Peyer's patch (tissue), 4 donors: Measurements from ENCODE around the gene NR2F2. TPM values are rescaled to one million over a fixed set of nuclear protein-coding genes. Genes with fewer than 3 reads are reported as not detected.
A peak's percentile ranks its signal among the peaks of the same experiment; 100 is the strongest.

Experiments
- DNase-seq, 3 donors: peaks; one replicate each; pipeline ENCODE4 v3.0.0-alpha.2; 2017 to 2019
- H3K27ac ChIP-seq, 4 donors: fragments of 200-600 bp; sonication (generic); one replicate each; pipeline ENCODE4 v1.5.1; 2016 to 2019
- H3K27me3 ChIP-seq, 2 donors: fragments of 200-600 bp; sonication (generic); one replicate each; pipeline ENCODE4 v1.5.1; 2019
- H3K36me3 ChIP-seq, 3 donors: fragments of 200-600 bp; sonication (generic); one replicate each; pipeline ENCODE4 v1.5.1; 2016 to 2019
- H3K4me1 ChIP-seq, 4 donors: fragments of 200-600 bp; sonication (generic); one replicate each; pipeline ENCODE4 v1.5.1; 2016 to 2019
- H3K4me3 ChIP-seq, 4 donors: fragments of 200-600 bp; sonication (generic); 1 replicate in 3 of 4; 2 replicates in 1 of 4; pipeline ENCODE4 v1.5.1; 2016 to 2019; ENCODE audit warnings: mild to moderate bottlenecking in 1 of 4
- H3K9me3 ChIP-seq, 4 donors: fragments of 200-600 bp; sonication (generic); one replicate each; pipeline ENCODE4 v1.5.1; 2016 to 2019; ENCODE audit warnings: mild to moderate bottlenecking in 1 of 4
- CTCF ChIP-seq, 6 experiments: fragments of 450-650 bp in 4 of 6; fragments of 200-600 bp in 2 of 6; sonication (generic) in 1 of 6; IDR thresholded peaks; one replicate each; pipeline ENCODE4 v1.5.1; 2017 to 2019; ENCODE audit warnings: antibody characterized with exemption in 6 of 6, mild to moderate bottlenecking in 3 of 6, moderate library complexity in 1 of 6
- POLR2A ChIP-seq, 2 donors: fragments of 450-650 bp; IDR thresholded peaks; one replicate each; pipeline ENCODE4 v1.5.1; 2017; ENCODE audit warnings: antibody characterized with exemption in 2 of 2, mild to moderate bottlenecking in 2 of 2, moderate library complexity in 2 of 2
- total RNA-seq, 4 donors: library from RNA; depleted of rRNA; stranded (reverse); fragments of >200 nt; gene quantifications; one replicate each; pipeline ENCODE4 v1.1.0, GENCODE V29; 2016

NR2F2 gene
- total RNA-seq, 4 donors from 2014 or later = 7.9 to 20.9 (median 15.3) TPM

GRCh38 chr15:96329403-96329981 lies 1.0 kb upstream of the NR2F2 start:
- no peak for DNase-seq
- Histone ChIP-seq H3K4me3 (peak overlapping the region in 3 of 4 donors; percentile 41 to 85 (median 80)), H3K27ac (peak overlapping the region; percentile 66 to 95 (median 78)), H3K27me3 (no peaks in the 10 kb centered on the region), H3K4me1 (peaks cover 0 to 15% (median 0%) of the 10 kb centered on the region in 4 donors), H3K9me3 (no peaks in the 10 kb centered on the region), H3K36me3 (peaks cover 0 to 7% (median 0%) of the 10 kb centered on the region in 3 donors)
- TF ChIP-seq POLR2A (IDR thresholded peaks at IDR 0.05) (no peak), CTCF (IDR thresholded peaks at IDR 0.05) (no peak)

- Histone ChIP-seq H3K27ac (peak overlapping the region; percentile 66 to 95 (median 78)), H3K4me1 (peaks cover 0 to 21% (median 0%) of the 10 kb centered on the region in 4 donors), H3K36me3 (peaks cover 0 to 10% (median 0%) of the 10 kb centered on the region in 3 donors), H3K27me3 (no peaks in the 10 kb centered on the region), H3K4me3 (peak overlapping the region in 3 of 4 donors; percentile 41 to 85 (median 80)), H3K9me3 (no peaks in the 10 kb centered on the region)
- DNase-seq = no peak
- TF ChIP-seq CTCF (IDR thresholded peaks at IDR 0.05) (no peak), POLR2A (IDR thresholded peaks at IDR 0.05) (no peak)
These were observed 443 bp upstream of the NR2F2 start for GRCh38 chr15:96330064-96330449.

- no peaks in the 10 kb centered on the region for H3K9me3 ChIP-seq
- DNase-seq = no peak
- peak in 1 of 2 donors; percentile 13 for TF ChIP-seq POLR2A (IDR thresholded peaks at IDR 0.05)
- TF ChIP-seq CTCF (IDR thresholded peaks at IDR 0.05) = no peak
- peaks cover 0 to 10% (median 0%) of the 10 kb centered on the region in 3 donors for H3K36me3 ChIP-seq
- H3K4me3 ChIP-seq = peak overlapping the region; percentile 43 to 85 (median 67)
- H3K27ac ChIP-seq = peak overlapping the region; percentile 64 to 95 (median 86)
- H3K4me1 ChIP-seq = peaks cover 0 to 21% (median 0%) of the 10 kb centered on the region in 4 donors
- H3K27me3 ChIP-seq = no peaks in the 10 kb centered on the region
These were observed 844 bp downstream of the NR2F2 start for GRCh38 chr15:96331144-96331944.

GRCh38 chr15:96331945-96332636 lies 1.6 kb downstream of the NR2F2 start:
- Histone ChIP-seq H3K27ac (peak overlapping the region; percentile 64 to 95 (median 86)), H3K27me3 (no peaks in the 10 kb centered on the region), H3K36me3 (peaks cover 0 to 10% (median 0%) of the 10 kb centered on the region in 3 donors), H3K4me1 (peaks cover 0 to 21% (median 0%) of the 10 kb centered on the region in 4 donors), H3K9me3 (no peaks in the 10 kb centered on the region), H3K4me3 (peak overlapping the region; percentile 43 to 85 (median 67))
- DNase-seq = no peak
- TF ChIP-seq POLR2A (IDR thresholded peaks at IDR 0.05) = no peak
- no peak for TF ChIP-seq CTCF (IDR thresholded peaks at IDR 0.05)

- no peak for DNase-seq
- Histone ChIP-seq H3K4me3 (peak overlapping the region; percentile 43 to 85 (median 67)), H3K9me3 (no peaks in the 10 kb centered on the region), H3K27me3 (no peaks in the 10 kb centered on the region), H3K27ac (peak overlapping the region; percentile 64 to 95 (median 86)), H3K4me1 (peaks cover 0 to 21% (median 0%) of the 10 kb centered on the region in 4 donors), H3K36me3 (peaks cover 0 to 10% (median 0%) of the 10 kb centered on the region in 3 donors)
- TF ChIP-seq POLR2A (IDR thresholded peaks at IDR 0.05) = no peak
- no peak for TF ChIP-seq CTCF (IDR thresholded peaks at IDR 0.05)
These were observed 2.2 kb downstream of the NR2F2 start for GRCh38 chr15:96332637-96333121.
